Measurements from ENCODE around the gene CALY.
A peak's percentile ranks its signal among the peaks of the same experiment; 100 is the strongest.

The CALY gene

GRCh38 chr10:133366130-133366478 lies 29.4 kb upstream of the CALY start:
- DNase-seq = no peak

DNA sequence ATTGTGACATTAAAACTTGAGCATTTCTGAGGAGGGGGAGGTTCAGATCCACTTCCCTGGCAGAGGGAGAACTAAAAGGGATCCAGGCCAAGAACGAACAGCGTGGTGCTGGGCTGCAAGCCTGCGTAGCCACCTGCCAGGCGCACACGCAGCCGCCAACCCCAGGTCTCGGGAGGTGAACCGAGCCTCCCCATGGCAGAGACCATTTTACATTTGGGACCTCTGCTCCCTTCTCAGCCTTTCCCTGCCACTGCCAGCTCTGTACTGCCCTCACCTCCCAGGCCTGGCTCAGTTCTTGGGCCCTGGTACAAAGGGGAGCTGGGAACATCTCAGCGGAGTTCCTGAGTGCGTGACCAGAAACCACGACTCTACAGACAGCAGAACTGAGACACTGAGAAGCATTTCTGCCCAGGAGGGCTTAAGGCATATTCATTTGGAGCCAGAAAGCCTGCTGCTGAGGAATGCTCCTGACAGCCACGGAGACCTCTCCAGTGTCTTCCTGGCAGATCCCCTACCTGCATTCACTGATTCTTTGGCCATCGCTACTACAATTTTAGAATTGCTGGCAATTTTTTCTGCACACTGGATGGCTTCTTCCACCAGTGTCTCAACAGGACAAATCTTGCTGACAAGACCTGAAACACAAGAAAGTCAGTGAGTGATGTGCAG lies 28.9 kb upstream of the CALY start:
- DNase-seq = no peak

- peak; percentile 38 for DNase-seq
These were observed 28.1 kb upstream of the CALY start for GRCh38 chr10:133364645-133365431.

DNA sequence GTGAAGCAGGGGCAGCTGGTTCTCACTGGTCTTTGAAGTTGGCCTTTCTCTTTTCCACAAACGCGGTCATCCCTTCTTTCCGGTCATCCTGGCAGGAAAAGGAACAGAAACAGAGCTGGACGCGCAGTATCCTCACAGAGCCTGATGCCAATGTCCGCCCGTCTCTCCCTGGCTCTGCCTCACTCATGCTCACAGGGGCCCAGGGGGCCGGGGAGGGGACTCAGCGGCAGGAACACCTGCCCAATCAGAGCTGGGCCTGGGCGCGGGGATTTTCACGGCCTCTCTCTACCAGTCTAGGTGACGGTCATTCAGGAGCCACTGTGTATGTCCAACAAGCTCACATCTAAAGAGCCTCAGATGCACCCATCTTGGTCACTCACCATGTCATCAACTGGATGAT lies 26.1 kb upstream of the CALY start:
- DNase-seq = no peak

- no peak for DNase-seq
These were observed 25.2 kb upstream of the CALY start for GRCh38 chr10:133361773-133362441.

- DNase-seq = no peak
These were observed 24.5 kb upstream of the CALY start for GRCh38 chr10:133361227-133361626.

DNA sequence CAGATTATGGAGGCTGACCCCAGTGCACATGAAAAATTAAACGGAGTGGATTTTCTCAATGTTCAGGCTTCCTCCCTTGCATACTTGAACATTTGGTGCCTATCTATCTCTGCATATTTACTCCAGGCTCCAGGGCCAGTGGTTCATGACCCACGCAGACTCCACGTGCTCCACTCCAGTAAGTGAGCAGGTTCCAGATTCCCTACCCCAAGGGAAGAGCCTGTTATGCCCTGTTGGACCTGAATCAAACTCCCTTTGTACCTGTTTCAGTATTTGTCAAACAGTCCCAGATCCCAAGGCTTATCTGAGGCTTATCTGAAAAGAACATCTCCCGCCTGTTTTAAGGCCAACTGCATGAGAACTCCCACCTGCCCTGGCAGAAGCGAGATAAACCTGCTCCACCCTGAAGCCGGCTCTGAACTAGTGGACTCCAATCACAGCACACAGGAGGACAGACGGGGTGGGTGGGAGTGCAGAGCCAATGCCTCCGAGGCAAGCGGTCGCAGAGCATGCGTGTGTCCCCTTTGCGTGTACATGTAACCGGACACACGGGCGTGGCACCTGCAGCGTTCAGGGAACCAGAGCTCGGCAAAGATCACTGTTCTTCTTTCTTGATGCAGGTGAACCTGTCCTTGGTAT lies 23.4 kb upstream of the CALY start:
- no peak for DNase-seq

DNA sequence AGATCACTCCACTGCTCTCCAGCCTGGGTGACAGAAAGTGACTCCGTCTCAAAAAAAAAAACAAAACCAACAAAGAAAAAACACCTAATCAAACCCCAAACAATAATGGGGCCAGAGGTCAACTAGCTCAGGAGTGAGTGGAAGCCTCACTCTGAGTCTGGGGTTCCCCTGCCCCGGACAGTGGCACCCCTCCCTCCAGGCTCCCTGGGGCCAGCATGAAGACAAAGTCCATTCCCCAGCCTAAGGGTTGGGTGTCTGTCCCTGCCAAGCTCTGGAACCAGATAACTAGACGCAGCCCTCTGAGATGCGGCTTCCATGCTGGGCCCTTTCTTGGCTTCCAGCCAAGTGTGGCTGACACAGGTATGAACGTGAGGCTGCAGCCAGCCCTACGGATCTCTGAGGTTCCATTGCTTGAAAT lies 22.9 kb upstream of the CALY start:
- peak; percentile 22 for DNase-seq

GRCh38 chr10:133358925-133359310 lies 22.2 kb upstream of the CALY start:
- no peak for DNase-seq

- DNase-seq = no peak
These were observed 21.6 kb upstream of the CALY start for GRCh38 chr10:133358162-133358924.

DNA sequence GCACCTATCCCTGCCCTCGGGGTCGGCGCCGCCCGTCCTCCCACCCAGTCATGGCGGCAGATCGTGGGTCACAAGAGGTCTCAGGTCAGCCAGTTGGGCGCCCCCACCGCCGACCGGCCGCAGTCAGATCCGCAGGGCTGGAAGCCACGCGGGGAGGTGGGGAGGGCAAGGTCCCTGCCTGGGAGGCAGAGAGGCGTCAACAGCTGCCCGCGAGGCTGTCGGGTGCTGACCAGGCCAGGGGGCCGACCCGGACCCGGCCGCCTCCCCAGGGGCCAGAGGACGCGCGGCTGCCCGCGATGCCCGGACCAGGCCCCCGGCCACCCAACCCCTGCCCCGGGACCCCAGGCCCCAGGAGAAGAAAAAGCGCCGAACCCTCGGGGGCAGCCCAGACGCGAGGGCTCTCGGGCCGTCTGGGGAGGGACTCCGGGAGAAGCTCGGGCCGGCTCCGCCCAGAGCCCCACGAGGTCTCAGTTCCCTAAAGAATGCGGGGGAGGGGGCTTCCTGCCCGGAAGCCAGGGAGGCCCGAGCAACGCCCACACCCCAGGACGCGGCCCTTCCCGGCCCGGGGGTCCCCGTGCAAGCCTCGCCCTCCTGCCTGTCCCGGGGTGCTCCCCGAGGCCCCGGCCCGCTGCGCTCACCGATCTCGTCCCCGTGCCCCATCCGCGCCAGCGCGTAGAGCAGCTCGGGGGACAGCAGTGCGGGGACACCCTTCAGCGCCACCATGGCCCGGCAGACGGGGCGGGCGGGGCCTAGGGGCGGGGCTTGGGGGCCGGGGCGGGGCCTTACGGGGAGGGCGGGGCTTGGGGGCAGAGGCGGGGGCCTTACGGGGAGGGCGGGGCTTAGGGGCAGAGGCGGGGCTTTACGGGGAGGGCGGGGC lies 20.8 kb upstream of the CALY start, which contains the start of gene FUOM:
TSS of gene FUOM (minus strand) at position 735 of the 877 bp plus-strand sequence. CDS start at position 723, 12 bp downstream.
- DNase-seq = no peak

DNA sequence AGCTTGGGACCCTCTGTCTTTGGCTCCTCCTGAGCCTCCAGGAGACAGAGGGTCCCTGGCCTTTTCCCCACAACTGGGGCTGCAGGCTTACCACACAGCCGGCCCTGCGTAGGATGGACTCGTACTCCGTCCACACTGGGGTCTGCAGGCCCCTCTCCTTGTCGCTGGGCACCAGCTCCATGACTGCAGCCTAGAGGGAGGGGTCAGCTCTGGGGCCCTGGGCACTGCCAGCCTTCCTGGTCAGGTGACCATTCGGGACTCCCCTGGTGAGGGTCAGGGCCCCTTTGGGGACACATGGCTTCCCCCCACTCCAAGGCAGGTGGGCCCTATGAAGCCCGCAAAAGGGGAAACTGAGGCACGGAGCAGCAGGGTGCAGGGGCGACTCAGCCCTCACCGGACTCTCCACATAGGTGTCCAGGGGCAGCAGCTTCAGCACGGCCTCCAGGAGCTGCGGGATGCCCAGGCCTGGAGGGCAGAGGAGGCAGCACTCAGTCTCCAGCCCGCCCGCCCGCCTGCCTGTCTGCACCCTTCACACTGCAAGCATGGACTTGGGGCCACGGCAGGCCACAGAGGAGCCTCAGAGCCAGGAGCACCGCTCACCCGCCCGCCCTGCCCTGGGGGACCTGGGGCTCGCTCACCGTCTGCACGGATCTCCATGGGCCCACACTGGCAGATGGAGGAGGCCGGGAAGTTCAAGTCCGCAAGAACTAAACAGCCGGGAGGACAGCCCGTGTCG lies 20.0 kb upstream of the CALY start:
- no peak for DNase-seq

- no peak for DNase-seq
These were observed 19.3 kb upstream of the CALY start for GRCh38 chr10:133355991-133356390.

- DNase-seq = no peak
These were observed 18.6 kb upstream of the CALY start for GRCh38 chr10:133355266-133355665.

- no peak for DNase-seq
These were observed 18.1 kb upstream of the CALY start for GRCh38 chr10:133354672-133355240.

GRCh38 chr10:133353988-133354605 lies 17.4 kb upstream of the CALY start:
- DNase-seq = no peak

DNA sequence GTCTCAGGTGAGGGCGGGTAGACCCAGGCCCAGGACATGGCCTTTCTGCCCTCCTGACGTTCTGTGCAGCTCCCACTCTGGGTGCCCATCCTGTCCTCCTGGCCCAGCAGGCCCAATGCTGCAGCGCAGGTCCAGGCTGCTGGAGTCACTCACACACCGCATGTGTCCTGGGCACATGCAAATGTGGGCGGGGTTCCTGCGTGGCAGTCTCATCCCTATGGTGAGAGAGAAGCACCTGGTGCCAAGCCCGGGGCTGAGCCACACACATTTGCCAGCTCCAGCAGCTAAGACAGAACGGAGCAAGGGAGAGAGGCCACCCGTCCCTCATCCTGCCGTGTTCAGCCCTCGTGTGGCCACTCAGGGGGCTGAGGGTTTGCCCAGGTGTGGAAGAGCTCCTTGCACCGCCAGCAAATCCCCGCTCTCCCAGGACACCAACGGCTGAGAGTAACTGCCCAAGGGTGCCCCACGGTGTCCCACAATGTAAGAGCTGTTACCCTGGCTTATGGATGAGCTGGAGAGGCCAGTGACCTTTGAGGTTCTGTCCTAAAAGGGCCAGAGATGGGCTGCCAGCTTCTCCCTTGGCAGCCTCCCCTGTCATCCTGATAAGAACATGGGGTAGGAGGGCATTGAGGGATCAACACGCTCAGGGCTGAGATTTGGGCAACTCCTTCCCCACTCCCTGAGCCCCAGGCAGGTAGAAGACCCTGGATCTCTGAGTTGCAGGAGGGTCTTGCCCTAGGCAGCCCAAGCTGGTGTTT lies 16.7 kb upstream of the CALY start:
- no peak for DNase-seq

- DNase-seq = no peak
These were observed 15.0 kb upstream of the CALY start for GRCh38 chr10:133351408-133352318.

Data from NCI-H1105 treated with DMSO at 0.1 percent for 48 hours (cell line).